ENCODE results near the gene DNASE1.

DNA sequence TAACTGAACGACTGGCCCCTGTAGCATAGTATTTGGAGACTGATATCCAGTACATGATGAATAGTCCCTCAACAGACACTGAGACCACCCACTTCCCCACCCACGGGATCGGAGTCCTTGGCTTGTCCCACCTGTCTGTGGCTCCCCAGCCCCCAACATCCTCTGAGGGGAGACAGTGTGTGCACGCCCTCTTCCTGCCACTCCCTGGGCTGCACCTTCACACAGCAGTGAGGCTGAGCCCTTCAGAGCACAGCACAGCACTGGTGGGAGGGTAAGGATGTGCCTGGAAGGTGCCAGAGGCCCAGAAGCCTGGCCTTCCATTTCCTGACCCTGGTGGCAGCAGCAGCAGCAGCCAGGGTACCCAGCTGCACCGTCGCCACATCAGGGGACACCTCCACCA lies 11.0 kb downstream of the DNASE1 start:
- no peak for TF ChIP-seq EZH2 (IDR thresholded peaks at IDR 0.05; ENCODE audit: low read depth)
- TF ChIP-seq, protein P1, sequence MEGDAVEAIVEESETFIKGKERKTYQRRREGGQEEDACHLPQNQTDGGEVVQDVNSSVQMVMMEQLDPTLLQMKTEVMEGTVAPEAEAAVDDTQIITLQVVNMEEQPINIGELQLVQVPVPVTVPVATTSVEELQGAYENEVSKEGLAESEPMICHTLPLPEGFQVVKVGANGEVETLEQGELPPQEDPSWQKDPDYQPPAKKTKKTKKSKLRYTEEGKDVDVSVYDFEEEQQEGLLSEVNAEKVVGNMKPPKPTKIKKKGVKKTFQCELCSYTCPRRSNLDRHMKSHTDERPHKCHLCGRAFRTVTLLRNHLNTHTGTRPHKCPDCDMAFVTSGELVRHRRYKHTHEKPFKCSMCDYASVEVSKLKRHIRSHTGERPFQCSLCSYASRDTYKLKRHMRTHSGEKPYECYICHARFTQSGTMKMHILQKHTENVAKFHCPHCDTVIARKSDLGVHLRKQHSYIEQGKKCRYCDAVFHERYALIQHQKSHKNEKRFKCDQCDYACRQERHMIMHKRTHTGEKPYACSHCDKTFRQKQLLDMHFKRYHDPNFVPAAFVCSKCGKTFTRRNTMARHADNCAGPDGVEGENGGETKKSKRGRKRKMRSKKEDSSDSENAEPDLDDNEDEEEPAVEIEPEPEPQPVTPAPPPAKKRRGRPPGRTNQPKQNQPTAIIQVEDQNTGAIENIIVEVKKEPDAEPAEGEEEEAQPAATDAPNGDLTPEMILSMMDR (conservative IDR thresholded peaks at IDR 0.05): no peak
